Keratinocyte (primary cell): ENCODE measurements around the gene DDX50. TPM values are rescaled to one million over a fixed set of nuclear protein-coding genes. Genes with fewer than 3 reads are reported as not detected.

ENCODE experiments used
- DNase-seq: peaks from one replicate; pipeline ENCODE4 v3.0.0-alpha.2; 2011; ENCODE audit warnings: low read depth, missing footprints, low spot score
- FAIRE-seq: peaks from 2 replicates; lab custom pipeline; 2011; peaks lifted over from hg19 to GRCh38; lab: Jason Lieb, UNC
- H2AFZ ChIP-seq: 2 replicates; pipeline ENCODE4 v1.6.0; 2012; ENCODE audit warnings: low read length, control low read depth, inconsistent platforms; ENCODE audit not compliant: control insufficient read depth
- H3K27ac ChIP-seq: 2 replicates; pipeline ENCODE4 v1.5.1; 2011; ENCODE audit warnings: low read length; ENCODE audit not compliant: control insufficient read depth, insufficient read depth
- H3K27me3 ChIP-seq: 3 replicates; pipeline ENCODE4 v1.6.0; 2011; ENCODE audit warnings: low read length; ENCODE audit not compliant: control insufficient read depth, insufficient read depth; ENCODE audit errors: extremely low read depth
- H3K36me3 ChIP-seq, 2 experiments: 2 replicates in 1 of 2; 3 replicates in 1 of 2; pipeline ENCODE4 v1.5.1; 2011; ENCODE audit warnings: low read length in 2 of 2, mild to moderate bottlenecking in 1 of 2; ENCODE audit not compliant: control insufficient read depth in 2 of 2, insufficient read depth in 2 of 2; ENCODE audit errors: extremely low read depth in 1 of 2
- H3K4me1 ChIP-seq: 3 replicates; pipeline ENCODE4 v1.5.1; 2011; ENCODE audit warnings: low read length; ENCODE audit not compliant: control insufficient read depth, insufficient read depth; ENCODE audit errors: extremely low read depth
- H3K4me2 ChIP-seq: 3 replicates; pipeline ENCODE4 v1.6.0; 2011; ENCODE audit warnings: low read depth, low read length; ENCODE audit not compliant: control insufficient read depth, insufficient read depth; ENCODE audit errors: extremely low read depth
- H3K4me3 ChIP-seq, 3 experiments: fragments of 200-600 bp in 1 of 3; sonication (generic) in 1 of 3; 2 replicates in 2 of 3; 3 replicates in 1 of 3; pipeline ENCODE4 v1.5.1; 2011 to 2016; ENCODE audit warnings: low read length in 3 of 3, mild to moderate bottlenecking in 3 of 3, control low read depth in 2 of 3, inconsistent platforms in 1 of 3, low read depth in 1 of 3, mixed read lengths in 1 of 3, mixed run types in 1 of 3, moderate library complexity in 1 of 3; ENCODE audit not compliant: control insufficient read depth in 2 of 3, insufficient read depth in 2 of 3; ENCODE audit errors: extremely low read depth in 1 of 3
- H3K79me2 ChIP-seq: 2 replicates; pipeline ENCODE4 v1.6.0; 2012; ENCODE audit warnings: low read length; ENCODE audit not compliant: control insufficient read depth, insufficient read depth
- H3K9ac ChIP-seq: 3 replicates; pipeline ENCODE4 v1.6.0; 2011; ENCODE audit warnings: low read length; ENCODE audit not compliant: control insufficient read depth, insufficient read depth; ENCODE audit errors: extremely low read depth
- H3K9me1 ChIP-seq: 3 replicates; pipeline ENCODE4 v1.6.0; 2011; ENCODE audit warnings: low read length; ENCODE audit not compliant: control insufficient read depth, insufficient read depth; ENCODE audit errors: extremely low read depth
- H3K9me3 ChIP-seq: 2 replicates; pipeline ENCODE4 v1.5.1; 2012; ENCODE audit warnings: low read depth, low read length; ENCODE audit not compliant: control insufficient read depth
- H4K20me1 ChIP-seq: 3 replicates; pipeline ENCODE4 v1.6.0; 2011; ENCODE audit warnings: low read length; ENCODE audit not compliant: control insufficient read depth, insufficient read depth; ENCODE audit errors: extremely low read depth
- EZH2 ChIP-seq: IDR thresholded peaks from one replicate; pipeline ENCODE4 v1.6.1; 2012; ENCODE audit warnings: inconsistent platforms, mild to moderate bottlenecking, low read length, moderate library complexity
- dilution Hi-C: fragments of 300-500 bp; cut with MboI; formaldehyde crosslinking; loops from one replicate; pipeline ENCODE4 v1.7.0; 2020; ENCODE audit warnings: low sequenced_read_pairs; ENCODE audit not compliant: extremely low pct_ligation_motif_present
- polyA plus RNA-seq, 5 experiments: library from polyadenylated mRNA; depleted of rRNA in 3 of 5; stranded (reverse) in 3 of 5; stranded (forward) in 1 of 5; unstranded in 1 of 5; fragments of >200 nt; gene quantifications; 1 replicate in 1 of 5; 2 replicates in 3 of 5; 3 replicates in 1 of 5; pipeline versions ENCODE4 v1.2.1 to v1.2.3, GENCODE V29; 2011 to 2012; ENCODE audit warnings: missing spikeins in 2 of 5, low read depth in 1 of 5, low replicate concordance in 1 of 5
- TF ChIP-seq, protein P1 (sequence below), 3 experiments: IDR thresholded peaks in 1 of 3; conservative IDR thresholded peaks in 1 of 3; optimal IDR thresholded peaks in 1 of 3; 2 replicates in 2 of 3; 3 replicates in 1 of 3; pipeline versions ENCODE3 to v1.5.1; 2011; ENCODE audit warnings: low read length in 3 of 3, mild to moderate bottlenecking in 3 of 3, moderate library complexity in 2 of 3, control low read depth in 1 of 3, inconsistent platforms in 1 of 3; ENCODE audit not compliant: insufficient read depth in 2 of 3; ENCODE audit errors: extremely low read depth in 1 of 3

The DDX50 gene
- polyA plus RNA-seq, 1 donor (not counting 4 experiments of a cell fraction or from before 2014, with no cell fraction given), result 40.6 TPM

DNA sequence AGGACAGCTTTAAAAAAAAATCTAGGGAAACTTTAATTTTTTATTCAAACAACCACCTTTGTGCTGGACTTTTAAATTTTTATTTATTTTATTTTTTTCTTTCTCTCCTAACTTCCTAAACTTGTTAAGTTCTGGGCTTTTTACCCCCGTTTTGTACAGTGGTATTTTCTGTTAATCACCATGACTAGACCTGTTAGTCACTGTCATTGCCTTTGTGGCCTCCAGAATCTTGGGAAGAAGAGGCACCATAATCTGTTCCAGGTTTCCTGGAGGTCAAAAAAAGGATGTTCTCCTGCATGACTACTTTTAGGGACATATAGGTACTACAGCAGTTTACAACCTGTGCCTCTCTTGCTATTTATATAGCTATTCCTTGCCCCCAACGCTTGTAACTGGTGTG is 31.1 kb upstream of the DDX50 start:
- H3K4me3 ChIP-seq, result no peak overlapping the region
- dilution Hi-C loops, result no loop called here
- H4K20me1 ChIP-seq, result no peaks in the 10 kb centered on the region
- H3K9ac ChIP-seq, result no peak overlapping the region
- peaks cover 4% of the 10 kb centered on the region for H3K27me3 ChIP-seq
- H3K4me1 ChIP-seq, result no peaks in the 10 kb centered on the region
- no peaks in the 10 kb centered on the region for H3K9me1 ChIP-seq
- H3K4me2 ChIP-seq, result no peak overlapping the region
- H2AFZ ChIP-seq, result no peak overlapping the region
- DNase-seq (no peak), FAIRE-seq (no peak)
- no peaks in the 10 kb centered on the region for H3K36me3 ChIP-seq
- H3K27ac ChIP-seq, result no peak overlapping the region
- TF ChIP-seq, protein P1, sequence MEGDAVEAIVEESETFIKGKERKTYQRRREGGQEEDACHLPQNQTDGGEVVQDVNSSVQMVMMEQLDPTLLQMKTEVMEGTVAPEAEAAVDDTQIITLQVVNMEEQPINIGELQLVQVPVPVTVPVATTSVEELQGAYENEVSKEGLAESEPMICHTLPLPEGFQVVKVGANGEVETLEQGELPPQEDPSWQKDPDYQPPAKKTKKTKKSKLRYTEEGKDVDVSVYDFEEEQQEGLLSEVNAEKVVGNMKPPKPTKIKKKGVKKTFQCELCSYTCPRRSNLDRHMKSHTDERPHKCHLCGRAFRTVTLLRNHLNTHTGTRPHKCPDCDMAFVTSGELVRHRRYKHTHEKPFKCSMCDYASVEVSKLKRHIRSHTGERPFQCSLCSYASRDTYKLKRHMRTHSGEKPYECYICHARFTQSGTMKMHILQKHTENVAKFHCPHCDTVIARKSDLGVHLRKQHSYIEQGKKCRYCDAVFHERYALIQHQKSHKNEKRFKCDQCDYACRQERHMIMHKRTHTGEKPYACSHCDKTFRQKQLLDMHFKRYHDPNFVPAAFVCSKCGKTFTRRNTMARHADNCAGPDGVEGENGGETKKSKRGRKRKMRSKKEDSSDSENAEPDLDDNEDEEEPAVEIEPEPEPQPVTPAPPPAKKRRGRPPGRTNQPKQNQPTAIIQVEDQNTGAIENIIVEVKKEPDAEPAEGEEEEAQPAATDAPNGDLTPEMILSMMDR (optimal IDR thresholded peaks at IDR 0.05 in 1 of 3, IDR thresholded peaks at IDR 0.05 in 1 of 3, conservative IDR thresholded peaks at IDR 0.05 in 1 of 3; ENCODE audit: extremely low read depth in 1 of 3, insufficient read depth in 2 of 3, low read length in 3 of 3), result no peak
- no peak for TF ChIP-seq EZH2
- H3K79me2 ChIP-seq, result no peaks in the 10 kb centered on the region
- no peaks in the 10 kb centered on the region for H3K9me3 ChIP-seq

DNA sequence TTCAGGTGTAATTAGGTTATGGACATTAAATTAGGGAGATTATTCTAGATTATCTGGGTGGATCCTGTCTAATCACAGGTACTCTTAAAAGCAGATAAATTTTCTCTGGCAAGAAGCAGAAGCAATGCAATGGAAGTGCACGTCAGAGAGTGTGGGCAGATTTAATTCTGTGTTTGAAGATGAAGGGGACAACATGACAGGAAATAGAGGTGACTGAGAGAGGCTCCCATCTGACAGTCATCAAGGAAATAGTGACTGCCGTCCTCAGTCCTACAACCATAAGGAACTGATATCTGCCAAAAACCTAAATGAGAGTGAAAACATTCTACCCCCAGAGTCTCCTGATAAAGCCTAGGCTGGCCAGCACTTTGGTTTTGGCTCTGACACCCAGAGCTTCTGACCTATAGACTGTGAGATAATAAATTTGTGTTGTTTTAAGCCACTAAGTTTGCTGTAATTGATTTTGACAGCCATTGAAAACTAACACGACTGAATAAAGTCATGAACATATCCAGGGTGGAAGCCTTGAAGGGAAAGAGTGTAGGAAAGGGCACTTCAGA is 30.5 kb upstream of the DDX50 start:
- no peaks in the 10 kb centered on the region for H3K4me1 ChIP-seq
- no peak overlapping the region for H3K4me3 ChIP-seq
- no peaks in the 10 kb centered on the region for H3K79me2 ChIP-seq
- no peaks in the 10 kb centered on the region for H3K9me3 ChIP-seq
- no peaks in the 10 kb centered on the region for H3K36me3 ChIP-seq
- DNase-seq, result no peak
- dilution Hi-C loops, result no loop called here
- H3K27me3 ChIP-seq, result peaks cover 4% of the 10 kb centered on the region
- no peak for TF ChIP-seq EZH2
- TF ChIP-seq, protein P1 (optimal IDR thresholded peaks at IDR 0.05 in 1 of 3, IDR thresholded peaks at IDR 0.05 in 1 of 3, conservative IDR thresholded peaks at IDR 0.05 in 1 of 3; ENCODE audit: extremely low read depth in 1 of 3, insufficient read depth in 2 of 3, low read length in 3 of 3), result no peak
- no peaks in the 10 kb centered on the region for H3K9me1 ChIP-seq
- H3K4me2 ChIP-seq, result no peak overlapping the region
- FAIRE-seq, result no peak
- H2AFZ ChIP-seq, result no peak overlapping the region
- no peaks in the 10 kb centered on the region for H4K20me1 ChIP-seq
- H3K27ac ChIP-seq, result no peak overlapping the region
- no peak overlapping the region for H3K9ac ChIP-seq
